ENCODE data around the gene CDH18.

The CDH18 gene

DNA sequence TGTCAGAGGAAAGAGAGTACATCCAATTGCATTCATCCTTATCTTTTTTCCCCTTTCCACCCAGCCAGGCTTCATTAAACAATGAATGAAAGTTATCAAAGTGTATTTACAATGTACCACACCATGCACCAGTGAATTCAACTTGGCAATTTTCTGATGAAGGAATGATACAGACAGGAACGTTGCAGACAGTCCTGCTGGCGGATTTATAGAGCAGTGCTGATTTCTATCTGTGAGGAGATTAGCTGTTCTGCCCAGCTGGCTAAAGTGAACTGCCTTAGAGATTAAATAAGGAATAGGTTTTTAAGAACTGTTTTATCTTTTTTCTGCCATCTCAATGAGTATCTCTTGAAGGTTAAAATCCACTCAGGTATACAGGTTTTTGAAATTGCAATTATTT, 403.9 kb downstream of the CDH18 start:
- no peak for DNase-seq (ENCODE audit: low read depth)

GRCh38 chr5:19577882-19578281, 410.1 kb downstream of the CDH18 start:
- DNase-seq (ENCODE audit: low read depth): no peak

DNA sequence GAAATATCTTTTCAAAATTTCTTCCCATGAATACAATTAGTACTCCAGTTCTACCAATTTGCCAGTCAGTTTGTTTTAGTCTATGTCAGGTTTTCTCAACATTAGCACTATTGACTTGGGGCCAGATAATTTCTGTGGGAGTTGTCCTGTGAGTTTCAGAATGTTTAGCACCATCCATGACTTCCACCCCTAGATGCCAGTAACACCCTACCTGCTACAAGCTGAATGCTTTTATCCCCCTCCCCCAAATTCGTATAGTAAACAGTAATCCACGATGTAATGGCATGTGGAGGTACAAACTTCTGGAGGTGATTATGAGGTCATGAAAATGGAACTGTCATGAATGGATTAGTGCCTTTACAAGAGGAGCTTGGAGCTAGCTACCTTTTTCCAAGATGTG, 420.0 kb downstream of the CDH18 start:
- DNase-seq (ENCODE audit: low read depth): no peak

- no peak for DNase-seq (ENCODE audit: low read depth)
Observed at GRCh38 chr5:19565466-19565865, 422.5 kb downstream of the CDH18 start.

GRCh38 chr5:19564036-19564435, 424.0 kb downstream of the CDH18 start:
- DNase-seq (ENCODE audit: low read depth): no peak

DNA sequence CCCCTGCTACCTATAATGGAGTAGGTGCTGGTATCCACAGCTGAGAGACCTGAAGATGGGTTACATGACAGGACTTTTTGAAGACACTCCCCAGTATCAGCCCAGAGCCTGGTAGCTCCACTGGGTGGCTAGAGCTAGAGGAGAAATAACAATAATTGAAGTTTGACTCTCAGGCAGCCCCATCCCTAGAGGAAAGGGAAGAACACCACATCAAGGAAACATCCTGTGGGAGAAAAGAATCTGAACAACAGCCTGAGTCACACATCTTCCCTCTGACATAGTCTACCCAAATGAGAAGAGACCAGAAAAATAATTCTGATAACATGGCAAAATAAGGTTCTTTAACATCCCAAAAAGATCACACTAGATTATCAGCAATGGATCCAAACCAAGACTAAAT, 432.1 kb downstream of the CDH18 start:
- no peak for DNase-seq (ENCODE audit: low read depth)

DNA sequence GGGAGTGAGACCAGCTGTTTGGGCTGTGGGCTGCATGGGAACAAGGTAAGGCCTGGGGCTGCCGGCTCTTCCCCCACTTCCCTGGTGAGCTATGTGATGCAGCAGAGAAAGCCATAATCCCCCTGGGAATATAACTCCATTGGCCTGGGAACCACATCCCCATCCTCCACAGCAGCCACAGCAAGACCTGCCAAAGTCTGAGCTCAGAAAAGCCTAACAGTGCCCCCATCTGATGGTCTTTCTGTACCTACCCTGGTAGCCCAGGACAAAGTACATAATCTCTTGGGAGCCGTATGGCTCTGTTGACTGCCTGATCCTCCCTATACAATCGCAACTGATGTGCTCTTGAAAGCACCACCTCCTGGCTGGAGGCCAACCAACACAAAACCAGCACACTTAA, 432.6 kb downstream of the CDH18 start:
- DNase-seq (ENCODE audit: low read depth): no peak

GRCh38 chr5:19554524-19554923, 433.5 kb downstream of the CDH18 start:
- DNase-seq (ENCODE audit: low read depth): no peak

DNA sequence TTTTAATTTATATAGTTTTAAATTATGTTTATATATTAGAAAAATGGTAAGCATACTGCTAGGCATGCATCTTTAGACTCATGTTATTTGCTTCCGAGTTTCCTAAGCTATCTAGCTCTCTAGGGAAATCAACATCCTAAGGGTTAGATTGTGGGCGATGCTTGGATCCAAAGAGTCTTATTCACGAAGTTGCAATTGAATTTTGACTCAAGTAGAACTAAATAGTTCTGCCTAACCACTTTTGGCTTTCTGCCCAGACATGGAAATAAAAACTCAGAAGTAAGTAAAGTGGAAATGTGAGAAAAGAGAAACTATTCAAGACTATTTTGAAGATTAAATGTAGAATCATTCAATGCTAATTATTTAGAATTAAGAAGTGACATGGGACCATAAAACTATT, 440.4 kb downstream of the CDH18 start:
- peak; percentile 73 for DNase-seq (ENCODE audit: low read depth)

DNA sequence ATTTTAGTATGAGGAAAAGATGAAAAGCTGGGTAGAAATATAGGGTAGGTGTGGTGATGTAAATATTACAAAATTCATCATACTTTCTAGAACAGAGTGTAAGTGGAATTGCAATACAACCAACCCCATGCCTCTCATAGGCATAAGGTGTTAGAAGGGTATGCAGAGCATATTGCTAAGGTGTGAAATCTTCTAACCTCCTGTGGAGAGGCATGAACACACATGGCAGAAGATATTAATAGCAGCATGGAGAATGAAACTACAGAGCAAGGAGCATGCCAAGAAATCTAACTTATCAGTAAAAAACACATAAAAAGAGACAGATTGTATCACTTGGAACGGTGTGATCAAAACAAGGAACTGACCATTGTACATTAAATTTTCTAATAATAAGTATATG, 441.5 kb downstream of the CDH18 start:
- no peak for DNase-seq (ENCODE audit: low read depth)

DNA sequence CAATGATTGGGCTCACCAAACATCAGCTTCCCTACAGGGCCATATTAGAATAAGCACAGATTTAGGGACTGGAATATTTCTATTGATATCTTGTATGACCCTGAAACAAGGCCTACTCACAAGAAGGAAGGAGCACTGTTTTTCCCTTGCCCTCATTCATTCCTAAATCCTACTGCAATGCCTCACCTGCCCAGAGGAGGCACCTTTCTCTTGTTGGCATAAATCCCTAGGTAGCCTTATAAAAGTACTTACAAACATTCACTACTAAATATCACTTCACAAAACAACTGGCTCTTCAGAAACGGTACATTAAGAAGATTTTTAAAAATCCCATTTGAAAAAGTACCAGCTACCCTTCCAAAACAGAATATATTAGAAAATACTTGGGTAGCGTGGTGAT, 449.4 kb downstream of the CDH18 start:
- no peak for DNase-seq (ENCODE audit: low read depth)

GRCh38 chr5:19536387-19536786, 451.6 kb downstream of the CDH18 start:
- DNase-seq (ENCODE audit: low read depth): no peak

GRCh38 chr5:19534751-19535150, 453.2 kb downstream of the CDH18 start:
- no peak for DNase-seq (ENCODE audit: low read depth)

GRCh38 chr5:19532936-19533335, 455.1 kb downstream of the CDH18 start:
- DNase-seq (ENCODE audit: low read depth): no peak

- no peak for DNase-seq (ENCODE audit: low read depth)
Observed at GRCh38 chr5:19531374-19531952, 456.5 kb downstream of the CDH18 start.

DNA sequence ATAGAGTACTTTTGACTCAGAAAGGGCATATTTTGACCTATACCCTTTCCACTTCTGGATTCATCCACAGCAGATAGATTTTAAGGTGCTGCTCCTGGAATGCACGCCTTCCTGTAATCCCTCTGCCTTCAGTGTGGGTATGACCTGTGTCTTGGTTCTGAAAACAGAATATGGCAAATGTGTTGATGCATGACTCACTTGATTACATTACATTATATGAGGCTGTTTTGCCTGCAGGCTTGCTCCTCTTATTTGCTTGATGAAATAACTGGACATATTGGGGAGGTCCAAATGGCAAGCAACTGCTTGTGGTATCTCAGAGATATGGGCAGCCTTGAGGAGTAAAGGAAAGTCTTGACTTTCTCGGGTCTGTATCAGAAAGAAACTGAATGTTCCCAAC, 468.6 kb downstream of the CDH18 start:
- DNase-seq (ENCODE audit: low read depth): no peak

DNA sequence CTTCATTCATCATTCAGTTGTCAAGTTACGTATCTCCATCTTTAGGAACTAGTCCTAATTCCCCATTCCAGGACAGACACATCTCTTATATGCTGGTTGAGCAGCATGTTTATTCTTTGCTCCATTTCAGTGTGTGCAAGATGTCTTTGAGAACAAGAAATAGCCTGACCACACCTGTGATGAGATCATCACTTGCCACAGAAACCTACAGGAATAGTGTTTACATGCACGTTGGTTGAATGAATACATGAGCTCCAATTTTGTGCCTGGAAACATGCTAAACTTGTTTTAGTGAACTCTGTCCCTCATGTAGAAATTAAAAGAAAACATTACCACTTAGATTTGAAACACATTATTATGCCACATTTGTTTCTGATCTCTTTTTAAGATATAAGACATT, 489.1 kb downstream of the CDH18 start:
- no peak for DNase-seq (ENCODE audit: low read depth)

- DNase-seq (ENCODE audit: low read depth): no peak
Observed at GRCh38 chr5:19497229-19497815, 490.7 kb downstream of the CDH18 start.

DNA sequence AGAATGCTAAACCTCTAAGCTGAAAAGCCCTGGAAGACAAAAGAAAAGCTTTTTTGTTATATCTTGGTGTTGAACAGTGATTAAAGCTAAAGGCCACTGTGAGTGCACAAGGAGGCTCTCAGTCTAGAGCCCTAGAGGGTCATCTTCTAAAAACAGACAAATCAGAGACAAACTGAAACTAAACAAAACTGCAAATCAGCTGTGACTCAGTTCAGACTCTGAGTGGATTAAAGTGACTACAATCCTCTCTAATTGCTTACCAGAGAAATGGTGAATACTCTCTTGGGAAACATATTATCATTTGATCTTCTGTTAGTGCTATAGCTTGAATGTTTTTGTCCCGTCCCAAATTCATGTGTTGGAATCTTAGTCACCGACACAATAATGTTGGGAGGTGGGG, 491.9 kb downstream of the CDH18 start:
- DNase-seq (ENCODE audit: low read depth): no peak

GRCh38 chr5:19492861-19493260, 495.1 kb downstream of the CDH18 start:
- no peak for DNase-seq (ENCODE audit: low read depth)

GRCh38 chr5:19488786-19489185, 499.2 kb downstream of the CDH18 start:
- no peak for DNase-seq (ENCODE audit: low read depth)

DNA sequence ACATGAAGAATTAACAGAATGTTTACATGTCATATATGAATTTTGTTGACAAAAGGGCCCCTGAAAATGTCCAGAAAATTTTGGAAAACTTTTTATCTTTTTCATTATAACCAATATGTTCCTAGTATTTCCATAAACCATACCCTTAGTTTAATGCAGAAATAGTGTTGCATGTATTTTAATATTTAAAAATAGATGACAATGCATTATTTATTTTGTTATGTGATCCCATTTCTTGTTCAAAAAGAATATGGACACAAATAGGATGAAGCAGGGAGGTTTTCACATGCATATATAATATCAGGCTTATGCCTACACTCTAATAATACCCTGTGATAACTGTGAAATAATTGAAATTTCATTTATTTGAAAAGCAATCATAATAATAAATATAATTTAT, 500.5 kb downstream of the CDH18 start:
- no peak for DNase-seq (ENCODE audit: low read depth)

DNA sequence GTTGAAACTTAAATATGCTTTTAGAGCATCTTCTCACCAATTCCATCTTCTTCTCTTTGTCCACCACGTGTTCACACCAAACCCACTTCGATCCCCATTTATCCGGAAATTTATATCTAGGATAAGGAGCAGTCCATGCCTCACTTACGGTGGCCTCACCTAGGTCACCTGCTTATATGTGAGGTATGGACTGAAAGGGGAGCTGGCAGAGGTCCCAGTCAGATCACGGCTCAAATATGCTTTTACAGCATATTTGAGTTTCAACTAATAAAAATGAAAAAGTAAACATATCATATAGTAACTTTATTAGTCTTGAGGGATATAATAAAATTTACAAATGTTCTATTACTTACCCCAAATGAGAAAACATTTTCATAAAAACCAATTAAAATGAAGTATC, 508.4 kb downstream of the CDH18 start:
- DNase-seq (ENCODE audit: low read depth): no peak

- no peak for DNase-seq (ENCODE audit: low read depth)
Observed at GRCh38 chr5:19462019-19462418, 526.0 kb downstream of the CDH18 start.

GRCh38 chr5:19424506-19424905, 563.5 kb downstream of the CDH18 start:
- DNase-seq (ENCODE audit: low read depth): no peak

All from fibroblast of the conjunctiva (primary cell).